Thymus (tissue), 11 donors: ENCODE measurements around the gene MAPK14. TPM values are rescaled to one million over a fixed set of nuclear protein-coding genes. Genes with fewer than 3 reads are reported as not detected.

Experiments
- DNase-seq, 9 donors: peaks; one replicate each; pipeline ENCODE4 v3.0.0-alpha.2; 2013; ENCODE audit warnings: low spot score in 9 of 9, low read depth in 6 of 9, missing footprints in 1 of 9
- H3K27ac ChIP-seq, 2 donors: one replicate each; pipeline ENCODE4 v1.5.1; 2013; ENCODE audit warnings: control low read depth in 1 of 2, low read depth in 1 of 2, low read length in 1 of 2, mild to moderate bottlenecking in 1 of 2, moderate library complexity in 1 of 2
- H3K27me3 ChIP-seq, 2 donors: one replicate each; pipeline ENCODE4 v1.5.1; 2013; ENCODE audit warnings: low read length in 1 of 2; ENCODE audit not compliant: control insufficient read depth in 2 of 2, insufficient read depth in 1 of 2
- H3K36me3 ChIP-seq, 2 donors: one replicate each; pipeline ENCODE4 v1.5.1; 2013; ENCODE audit warnings: low read length in 1 of 2, mild to moderate bottlenecking in 1 of 2, moderate library complexity in 1 of 2; ENCODE audit not compliant: control insufficient read depth in 2 of 2, insufficient read depth in 2 of 2
- H3K4me1 ChIP-seq, 2 donors: one replicate each; pipeline ENCODE4 v1.5.1; 2013; ENCODE audit warnings: low read length in 2 of 2; ENCODE audit not compliant: control insufficient read depth in 2 of 2, insufficient read depth in 2 of 2
- H3K4me3 ChIP-seq, 2 donors: one replicate each; pipeline ENCODE4 v1.5.1; 2013; ENCODE audit warnings: low read length in 2 of 2, control low read depth in 1 of 2, mild to moderate bottlenecking in 1 of 2
- H3K9me3 ChIP-seq, 2 donors: one replicate each; pipeline ENCODE4 v1.5.1; 2013; ENCODE audit warnings: low read length in 1 of 2, mild to moderate bottlenecking in 1 of 2; ENCODE audit not compliant: control insufficient read depth in 2 of 2, insufficient read depth in 1 of 2
- WGBS: extraction: QIAGEN DNeasy Blood & Tissue Kit; methylation state at CpG from one replicate; pipeline ENCODE4 v1.1.7; 2013; 5-methylcytosine and 5-hydroxymethylcytosine counted together
- polyA plus RNA-seq: library from polyadenylated mRNA; stranded (reverse); fragments of 200-250 nt; gene quantifications from one replicate; pipeline ENCODE4 v1.2.3, GENCODE V29; 2013
- total RNA-seq: library from RNA; stranded (reverse); fragments of 120-200 nt; gene quantifications from one replicate; pipeline ENCODE4 v1.2.4, GENCODE V29; 2013
- donor health status: healthy.

MAPK14 gene
- total and polyA plus RNA-seq, 2 donors, result 33.4 to 44.0 TPM

GRCh38 chr6:36111526-36111925 is 83.9 kb downstream of the MAPK14 start:
- WGBS, result 98% methylated on average over 7 of the region's 7 CpGs
- H3K27me3 ChIP-seq, result no peaks in the 10 kb centered on the region
- no peak overlapping the region for H3K4me3 ChIP-seq
- H3K9me3 ChIP-seq, result no peaks in the 10 kb centered on the region
- H3K36me3 ChIP-seq, result peaks cover 9 to 41% of the 10 kb centered on the region in 2 donors
- H3K4me1 ChIP-seq, result peaks cover 49 to 72% of the 10 kb centered on the region in 2 donors
- no peak overlapping the region for H3K27ac ChIP-seq
- DNase-seq, result no peak

- DNase-seq, result no peak
- Histone ChIP-seq H3K27ac (peak overlapping the region; percentile 72 to 85), H3K9me3 (no peaks in the 10 kb centered on the region), H3K27me3 (no peaks in the 10 kb centered on the region), H3K36me3 (peaks cover 9 to 30% of the 10 kb centered on the region in 2 donors), H3K4me3 (no peak overlapping the region), H3K4me1 (peaks cover 44 to 76% of the 10 kb centered on the region in 2 donors)
Observed at GRCh38 chr6:36113049-36113448, 85.4 kb downstream of the MAPK14 start.

GRCh38 chr6:36113703-36114102 is 86.1 kb downstream of the MAPK14 start:
- Histone ChIP-seq H3K9me3 (no peaks in the 10 kb centered on the region), H3K27ac (peak overlapping the region; percentile 85 to 91), H3K36me3 (peaks cover 9 to 28% of the 10 kb centered on the region in 2 donors), H3K27me3 (no peaks in the 10 kb centered on the region), H3K4me1 (peaks cover 44 to 76% of the 10 kb centered on the region in 2 donors), H3K4me3 (no peak overlapping the region)
- peak in 3 of 9 donors; percentile 40 to 78 (median 48) for DNase-seq
- whole genome bisulfite sequencing, result 17% methylated on average over 2 of the region's 2 CpGs

GRCh38 chr6:36114798-36115408 is 87.3 kb downstream of the MAPK14 start:
- peak in 4 of 9 donors; percentile 66 to 87 (median 73) for DNase-seq
- Histone ChIP-seq H3K9me3 (no peaks in the 10 kb centered on the region), H3K27me3 (no peaks in the 10 kb centered on the region), H3K4me3 (peak overlapping the region; percentile 1 to 14), H3K4me1 (peaks cover 41 to 77% of the 10 kb centered on the region in 2 donors), H3K27ac (peak overlapping the region; percentile 85 to 87), H3K36me3 (peaks cover 9 to 23% of the 10 kb centered on the region in 2 donors)
- 3% methylated on average over 4 of the region's 4 CpGs for WGBS

- H3K9me3 ChIP-seq, result no peaks in the 10 kb centered on the region
- 83% methylated on average over 10 of the region's 10 CpGs for WGBS
- peak overlapping the region; percentile 85 to 90 for H3K27ac ChIP-seq
- no peak for DNase-seq
- peaks cover 41 to 77% of the 10 kb centered on the region in 2 donors for H3K4me1 ChIP-seq
- no peaks in the 10 kb centered on the region for H3K27me3 ChIP-seq
- H3K36me3 ChIP-seq, result peaks cover 5 to 18% of the 10 kb centered on the region in 2 donors
- H3K4me3 ChIP-seq, result no peak overlapping the region
Observed at GRCh38 chr6:36115412-36115811, 87.8 kb downstream of the MAPK14 start.

GRCh38 chr6:36116066-36116864 is 88.7 kb downstream of the MAPK14 start:
- peaks cover 50 to 82% of the 10 kb centered on the region in 2 donors for H3K4me1 ChIP-seq

GRCh38 chr6:36116943-36117342 is 89.3 kb downstream of the MAPK14 start:
- DNase-seq, result no peak
- peaks cover 54 to 85% of the 10 kb centered on the region in 2 donors for H3K4me1 ChIP-seq
- peaks cover 0 to 13% of the 10 kb centered on the region in 2 donors for H3K36me3 ChIP-seq
- H3K4me3 ChIP-seq, result no peak overlapping the region
- H3K27me3 ChIP-seq, result no peaks in the 10 kb centered on the region
- no peaks in the 10 kb centered on the region for H3K9me3 ChIP-seq
- H3K27ac ChIP-seq, result peak overlapping the region in 1 of 2 donors; percentile 3
- WGBS, result 95% methylated on average over 2 of the region's 2 CpGs

More at GRCh38 chr6:36116066-36116864, 88.7 kb downstream of the MAPK14 start:
- 84% methylated on average over 3 of the region's 3 CpGs for WGBS
- H3K27ac ChIP-seq, result no peak overlapping the region
- no peak for DNase-seq
- H3K36me3 ChIP-seq, result peaks cover 5 to 17% of the 10 kb centered on the region in 2 donors
- no peak overlapping the region for H3K4me3 ChIP-seq
- H3K9me3 ChIP-seq, result no peaks in the 10 kb centered on the region
- H3K27me3 ChIP-seq, result no peaks in the 10 kb centered on the region

- Histone ChIP-seq H3K4me3 (no peak overlapping the region), H3K27me3 (no peaks in the 10 kb centered on the region), H3K4me1 (peaks cover 54 to 94% of the 10 kb centered on the region in 2 donors), H3K27ac (peak overlapping the region; percentile 38 to 97), H3K9me3 (no peaks in the 10 kb centered on the region), H3K36me3 (peaks cover 4 to 8% of the 10 kb centered on the region in 2 donors)
- DNase-seq, result no peak
- 93% methylated on average over 8 of the region's 8 CpGs for WGBS
Observed at GRCh38 chr6:36117658-36118549, 90.3 kb downstream of the MAPK14 start.
